GM23338 (cell line): ENCODE measurements around the gene NTN1. TPM values are rescaled to one million over a fixed set of nuclear protein-coding genes. Genes with fewer than 3 reads are reported as not detected.

Source experiments
- ATAC-seq: fragments of 200-7000 bp; cut with Tn5 transposase; 3 replicates; pipeline ENCODE4 v1.9.1; 2020
- DNase-seq: peaks from one replicate; pipeline ENCODE4 v3.0.0-alpha.2; 2015; ENCODE audit warnings: low spot score
- H2AFZ ChIP-seq: fragments of 200-600 bp; sonication (generic); 2 replicates; pipeline ENCODE4 v1.8.0; 2016; ENCODE audit warnings: antibody characterized with exemption, mild to moderate bottlenecking, moderate library complexity
- H3F3A ChIP-seq: fragments of 200-600 bp; sonication (generic); replicated peaks from 2 replicates; pipeline ENCODE4 v1.8.0; 2017; ENCODE audit warnings: antibody characterized with exemption, mixed run types, low read depth
- H3K27ac ChIP-seq: fragments of 200-600 bp; sonication (generic); 2 replicates; pipeline ENCODE4 v1.6.1; 2016; ENCODE audit warnings: low read depth
- H3K27me3 ChIP-seq: fragments of 200-600 bp; sonication (generic); 2 replicates; pipeline ENCODE4 v1.8.0; 2016; ENCODE audit warnings: mild to moderate bottlenecking, mixed run types, moderate library complexity; ENCODE audit not compliant: insufficient read depth
- H3K36me3 ChIP-seq: fragments of 200-600 bp; sonication (generic); 2 replicates; pipeline ENCODE4 v1.8.0; 2016; ENCODE audit warnings: mild to moderate bottlenecking; ENCODE audit not compliant: insufficient read depth
- H3K4me1 ChIP-seq: fragments of 200-600 bp; sonication (generic); 2 replicates; pipeline ENCODE4 v1.8.0; 2016; ENCODE audit warnings: mild to moderate bottlenecking, moderate library complexity; ENCODE audit not compliant: insufficient read depth
- H3K4me2 ChIP-seq: fragments of 200-600 bp; sonication (generic); 2 replicates; pipeline ENCODE4 v1.7.1; 2017; ENCODE audit warnings: mixed run types
- H3K4me3 ChIP-seq: fragments of 200-600 bp; sonication (generic); 2 replicates; pipeline ENCODE4 v1.6.1; 2016; ENCODE audit warnings: mixed run types
- H3K79me2 ChIP-seq: fragments of 200-600 bp; sonication (generic); replicated peaks from 2 replicates; pipeline ENCODE4 v1.8.0; 2017; ENCODE audit warnings: mild to moderate bottlenecking; ENCODE audit not compliant: insufficient read depth
- H3K9me2 ChIP-seq: fragments of 200-600 bp; sonication (generic); 2 replicates; pipeline ENCODE4 v1.8.0; 2017; ENCODE audit not compliant: insufficient read depth
- H4K20me1 ChIP-seq: fragments of 200-600 bp; sonication (generic); replicated peaks from 2 replicates; pipeline ENCODE4 v1.8.0; 2017; ENCODE audit warnings: mild to moderate bottlenecking; ENCODE audit not compliant: insufficient read depth
- H3K27ac Mint-ChIP-seq: 2 replicates; pipeline ENCODE4 v1.8.0; 2020; ENCODE audit warnings: inconsistent platforms, mild to moderate bottlenecking, moderate library complexity, mixed read lengths
- H3K27me3 Mint-ChIP-seq: 3 replicates; pipeline ENCODE4 v1.8.0; 2022; ENCODE audit warnings: low read depth, mild to moderate bottlenecking, moderate library complexity, mixed read lengths, inconsistent platforms; ENCODE audit not compliant: insufficient read depth, poor library complexity
- H3K36me3 Mint-ChIP-seq: 3 replicates; pipeline ENCODE4 v1.8.0; 2021; ENCODE audit warnings: low read depth, mild to moderate bottlenecking, inconsistent platforms, moderate library complexity, mixed read lengths
- H3K4me1 Mint-ChIP-seq: 3 replicates; pipeline ENCODE4 v1.8.0; 2020; ENCODE audit warnings: mild to moderate bottlenecking, inconsistent platforms, mixed read lengths
- H3K4me3 Mint-ChIP-seq: 3 replicates; pipeline ENCODE4 v1.8.0; 2021; ENCODE audit warnings: moderate library complexity, mild to moderate bottlenecking, inconsistent platforms, mixed read lengths
- H3K9me3 Mint-ChIP-seq: 3 replicates; pipeline ENCODE4 v1.8.0; 2020; ENCODE audit warnings: moderate library complexity, mild to moderate bottlenecking, inconsistent platforms, mixed read lengths
- CREB1 ChIP-seq: fragments of 250-450 bp; sonication (Bioruptor Pico); IDR thresholded peaks from 2 replicates; pipeline ENCODE4 v1.5.0; 2020; ENCODE audit warnings: low read depth, mild to moderate bottlenecking, moderate library complexity
- ETS1 ChIP-seq: IDR thresholded peaks from 2 replicates; pipeline ENCODE4 v1.6.1; 2016; ENCODE audit warnings: antibody characterized with exemption
- EZH2 ChIP-seq: fragments of 200-600 bp; sonication (generic); IDR thresholded peaks from one replicate; pipeline ENCODE4 v1.8.0; 2017; ENCODE audit warnings: antibody characterized with exemption, mild to moderate bottlenecking, low read depth; ENCODE audit not compliant: unreplicated experiment
- EZH2phosphoT487 ChIP-seq: fragments of 200-600 bp; sonication (generic); IDR thresholded peaks from one replicate; pipeline ENCODE4 v1.8.1; 2018; ENCODE audit warnings: antibody characterized with exemption; ENCODE audit not compliant: unreplicated experiment
- JUNB ChIP-seq: IDR thresholded peaks from one replicate; pipeline ENCODE4 v1.6.1; 2016; ENCODE audit warnings: antibody characterized with exemption; ENCODE audit not compliant: unreplicated experiment
- NANOG ChIP-seq: IDR thresholded peaks from 2 replicates; pipeline ENCODE4 v1.6.1; 2016; ENCODE audit warnings: antibody characterized with exemption, borderline replicate concordance
- REST ChIP-seq: IDR thresholded peaks from one replicate; pipeline ENCODE4 v1.6.1; 2018; ENCODE audit warnings: antibody characterized with exemption; ENCODE audit not compliant: unreplicated experiment
- STAT1 ChIP-seq: IDR thresholded peaks from one replicate; pipeline ENCODE4 v1.6.1; 2016; ENCODE audit warnings: antibody characterized with exemption; ENCODE audit not compliant: unreplicated experiment
- ZNF114 ChIP-seq: fragments of 250-450 bp; sonication (Bioruptor Pico); IDR thresholded peaks from 2 replicates; pipeline ENCODE4 v1.5.0; 2020; ENCODE audit warnings: mild to moderate bottlenecking, moderate library complexity
- ZNF331 ChIP-seq: fragments of 250-450 bp; sonication (Bioruptor Pico); IDR thresholded peaks from 2 replicates; pipeline ENCODE4 v1.5.0; 2020; ENCODE audit warnings: low read depth, mild to moderate bottlenecking, moderate library complexity
- ZNF462 ChIP-seq: fragments of 250-450 bp; sonication (Bioruptor Pico); IDR thresholded peaks from 2 replicates; pipeline ENCODE4 v1.5.0; 2020; ENCODE audit warnings: mild to moderate bottlenecking, moderate library complexity
- polyA plus RNA-seq: library from polyadenylated mRNA; unstranded; fragments of >200 nt; fragmentation: Nextera tagmentation; extraction: Ambion mirVana; gene quantifications from 2 replicates; pipeline ENCODE4 v1.2.1, GENCODE V29; 2016
- total RNA-seq: library from RNA; depleted of rRNA; stranded (reverse); fragments of >200 nt; shearing (Covaris generic); gene quantifications from 2 replicates; pipeline ENCODE4 v1.2.3, GENCODE V29; 2014

NTN1 gene
- total and polyA plus RNA-seq, 2 experiments from 2014 or later, result 0.57 to 2.6 TPM

GRCh38 chr17:9219631-9220397 is 198.5 kb downstream of the NTN1 start:
- DNase-seq (no peak), ATAC-seq (no peak; the same call in 2 of the 3 replicates)
- Histone ChIP-seq H4K20me1 (no peaks in the 10 kb centered on the region), H2AFZ (no peak overlapping the region), H3F3A (no peaks in the 10 kb centered on the region), H3K4me3 (no peak overlapping the region), H3K4me2 (no peak overlapping the region), H3K27me3 (no peaks in the 10 kb centered on the region), H3K79me2 (no peaks in the 10 kb centered on the region), H3K36me3 (0 out of 2 replicates have a peak, but pooled peaks cover 5% of the 10 kb centered on the region), H3K27ac (no peak overlapping the region), H3K9me2 (no peaks in the 10 kb centered on the region), H3K4me1 (no peaks in the 10 kb centered on the region; the same call in 1 of the 2 replicates)
- TF ChIP-seq REST (no peak), JUNB (no peak), EZH2phosphoT487 (no peak), ETS1 (no peak), EZH2 (no peak), NANOG (no peak), STAT1 (no peak), ZNF462 (CRISPR knock-in tag) (no peak), CREB1 (CRISPR knock-in tag) (no peak), ZNF114 (CRISPR knock-in tag) (no peak), ZNF331 (no peak)
- H3K36me3 Mint-ChIP-seq, result peaks cover 8% of the 10 kb centered on the region
- H3K27me3 Mint-ChIP-seq, result peaks cover 13% of the 10 kb centered on the region
- no peak overlapping the region for H3K27ac Mint-ChIP-seq
- peaks cover 18% of the 10 kb centered on the region; the same call in 2 of the 3 replicates for H3K9me3 Mint-ChIP-seq
- H3K4me1 Mint-ChIP-seq, result peaks cover 19% of the 10 kb centered on the region
- no peak overlapping the region for H3K4me3 Mint-ChIP-seq
